WTC11 (cell line): ENCODE data around the gene GIPC1. TPM values are rescaled to one million over a fixed set of nuclear protein-coding genes. Genes with fewer than 3 reads are reported as not detected.

Experiments
- ATAC-seq: fragments of 200-7000 bp; cut with Tn5 transposase; 2 replicates; pipeline ENCODE4 v1.10.0; 2021; ENCODE audit warnings: mild to moderate bottlenecking, moderate library complexity
- CTCF ChIA-PET: fragments of 300-600 bp; sonication (Branson Sonifier 250); formaldehyde crosslinking; loops from one replicate; lab custom pipeline; 2021; ENCODE audit warnings: antibody characterized with exemption; lab: Charles Lee
- POLR2A ChIA-PET: fragments of 350-600 bp; sonication (Branson Sonifier 250); formaldehyde crosslinking; loops from one replicate; lab custom pipeline; 2021; ENCODE audit warnings: antibody characterized with exemption; lab: Charles Lee
- DNase-seq: peaks from one replicate; pipeline ENCODE4 v3.0.0; 2021; ENCODE audit warnings: low spot score
- H3K27ac Mint-ChIP-seq: 2 replicates; pipeline ENCODE4 v1.8.0; 2021; ENCODE audit warnings: mixed read lengths
- H3K27me3 Mint-ChIP-seq: 2 replicates; pipeline ENCODE4 v1.8.0; 2021; ENCODE audit warnings: low read depth, mild to moderate bottlenecking, moderate library complexity, mixed read lengths
- H3K36me3 Mint-ChIP-seq: 2 replicates; pipeline ENCODE4 v1.8.0; 2021; ENCODE audit warnings: mixed read lengths
- H3K4me1 Mint-ChIP-seq: 2 replicates; pipeline ENCODE4 v1.8.0; 2022; ENCODE audit warnings: mixed read lengths
- H3K4me3 Mint-ChIP-seq: 2 replicates; pipeline ENCODE4 v1.8.0; 2021; ENCODE audit warnings: mild to moderate bottlenecking, moderate library complexity, mixed read lengths
- H3K9me3 Mint-ChIP-seq: 2 replicates; pipeline ENCODE4 v1.8.0; 2021; ENCODE audit warnings: mixed read lengths
- ARID4B ChIP-seq: sonication (generic); formaldehyde crosslinking; IDR thresholded peaks from 2 replicates; pipeline ENCODE4 v1.8.0; 2023; ENCODE audit warnings: missing genetic modification reagents, mild to moderate bottlenecking, borderline replicate concordance
- CTCF ChIP-seq: fragments of 200-600 bp; IDR thresholded peaks from 2 replicates; pipeline ENCODE4 v1.8.0; 2022; ENCODE audit warnings: antibody characterized with exemption
- ESRRA ChIP-seq: sonication (generic); formaldehyde crosslinking; IDR thresholded peaks from 2 replicates; pipeline ENCODE4 v1.8.1; 2022; ENCODE audit warnings: mild to moderate bottlenecking, missing genetic modification reagents, borderline replicate concordance
- HMGXB4 ChIP-seq: sonication (generic); formaldehyde crosslinking; IDR thresholded peaks from 2 replicates; pipeline ENCODE4 v1.8.1; 2023; ENCODE audit warnings: mild to moderate bottlenecking, moderate library complexity, missing genetic modification reagents
- MAX ChIP-seq: sonication (generic); formaldehyde crosslinking; IDR thresholded peaks from 2 replicates; pipeline ENCODE4 v1.8.0; 2022; ENCODE audit warnings: mild to moderate bottlenecking, missing genetic modification reagents
- NFYB ChIP-seq: sonication (generic); formaldehyde crosslinking; conservative IDR thresholded peaks from 2 replicates; pipeline ENCODE4 v1.8.0; 2022; ENCODE audit warnings: low read depth, missing genetic modification reagents
- NR1H2 ChIP-seq: sonication (generic); formaldehyde crosslinking; IDR thresholded peaks from 2 replicates; pipeline ENCODE4 v1.9.0; 2021; ENCODE audit warnings: mild to moderate bottlenecking, moderate library complexity, missing genetic modification reagents
- STAT6 ChIP-seq: sonication (generic); formaldehyde crosslinking; conservative IDR thresholded peaks from 2 replicates; pipeline ENCODE4 v1.8.1; 2023; ENCODE audit warnings: mild to moderate bottlenecking, low read depth, missing genetic modification reagents, moderate library complexity
- TCF7 ChIP-seq: sonication (generic); formaldehyde crosslinking; IDR thresholded peaks from 2 replicates; pipeline ENCODE4 v1.8.0; 2022; ENCODE audit warnings: mild to moderate bottlenecking, low read depth, missing genetic modification reagents, moderate library complexity
- USF1 ChIP-seq: sonication (generic); formaldehyde crosslinking; IDR thresholded peaks from 2 replicates; pipeline ENCODE4 v1.8.0; 2022; ENCODE audit warnings: mild to moderate bottlenecking, missing genetic modification reagents
- USF2 ChIP-seq: sonication (generic); formaldehyde crosslinking; IDR thresholded peaks from 2 replicates; pipeline ENCODE4 v1.8.1; 2023; ENCODE audit warnings: mild to moderate bottlenecking, missing genetic modification reagents, moderate library complexity
- ZNF121 ChIP-seq: sonication (generic); formaldehyde crosslinking; IDR thresholded peaks from 2 replicates; pipeline ENCODE4 v1.8.0; 2023; ENCODE audit warnings: missing genetic modification reagents
- ZNF423 ChIP-seq: fragments of 250-450 bp; sonication (Bioruptor Pico); IDR thresholded peaks from 2 replicates; pipeline ENCODE4 v2.1.2; 2022; ENCODE audit warnings: mild to moderate bottlenecking, moderate library complexity
- ZNF532 ChIP-seq: fragments of 250-450 bp; sonication (Bioruptor Pico); IDR thresholded peaks from 2 replicates; pipeline ENCODE4 v1.9.0; 2021; ENCODE audit warnings: mild to moderate bottlenecking, borderline replicate concordance
- ZNF671 ChIP-seq: fragments of 250-450 bp; sonication (Bioruptor Pico); IDR thresholded peaks from 2 replicates; pipeline ENCODE4 v1.8.0; 2021; ENCODE audit warnings: mild to moderate bottlenecking
- total RNA-seq: library from RNA; stranded (reverse); gene quantifications from 3 replicates; pipeline ENCODE4 v1.2.3, GENCODE V29; 2021

Gene GIPC1
- total RNA-seq, 1 experiment from 2014 or later = 76.5 TPM

- TF ChIP-seq NR1H2 (CRISPR knock-in tag) (no peak), ZNF423 (CRISPR knock-in tag) (no peak), ESRRA (no peak), STAT6 (CRISPR knock-in tag) (no peak), ZNF532 (CRISPR knock-in tag) (no peak), CTCF (no peak), ZNF671 (CRISPR knock-in tag) (no peak)
Observed at GRCh38 chr19:14434543-14435319, 61.2 kb downstream of the GIPC1 start (continued).

GRCh38 chr19:14433554-14434501 is 62.1 kb downstream of the GIPC1 start:
- TF ChIP-seq NFYB = no peak
- TF ChIP-seq ZNF121 (CRISPR knock-in tag) = no peak
- TF ChIP-seq HMGXB4 (CRISPR knock-in tag) = peak; percentile 35; the same call in 1 of the 2 replicates
- TF ChIP-seq TCF7 (CRISPR knock-in tag) = no peak
- no peak for TF ChIP-seq ARID4B (CRISPR knock-in tag)
- peak; percentile 67 for TF ChIP-seq USF1 (CRISPR knock-in tag)
- 0 out of 2 replicates have a peak, but pooled peaks have one; percentile 55 for TF ChIP-seq MAX (CRISPR knock-in tag)
- TF ChIP-seq USF2 (CRISPR knock-in tag) = peak; percentile 60; the same call in 1 of the 2 replicates
- H3K4me3 Mint-ChIP-seq = peak overlapping the region; percentile 65
- ChIA-PET CTCF (interaction anchor here (0.8 to 1.0 kb wide), 3 partner anchors 28 to 46 kb away, joined by 3 to 6 read pairs (median 5); no protein-coding TSS in a partner anchor), POLR2A (interaction anchor here (0.6 kb wide), 1 partner anchor 65 kb away, joined by 5 read pairs; no protein-coding TSS in a partner anchor)
- ATAC-seq = peak; percentile 17
- no peak overlapping the region for H3K27ac Mint-ChIP-seq
- H3K36me3 Mint-ChIP-seq = no peaks in the 10 kb centered on the region
- peaks cover 7% of the 10 kb centered on the region for H3K4me1 Mint-ChIP-seq
- peaks cover 27% of the 10 kb centered on the region for H3K27me3 Mint-ChIP-seq
- peak; percentile 35 for DNase-seq
- H3K9me3 Mint-ChIP-seq = no peaks in the 10 kb centered on the region
